ENCODE data around the gene TNFAIP8. TPM values are rescaled to one million over a fixed set of nuclear protein-coding genes. Genes with fewer than 3 reads are reported as not detected.

The TNFAIP8 gene
- total and polyA plus RNA-seq, 9 of the 15 experiments (the other 6 are each of a cell fraction or from before 2014, with no cell fraction given): 29.9 to 52.2 (median 44.8) TPM

- DNase-seq (ENCODE audit: extremely low read depth in 1 of 4, low spot score in 3 of 4): peak in 1 of 4 experiments; percentile 43
- Histone ChIP-seq H3K36me3 (ENCODE audit: control insufficient read depth, insufficient read depth, low read length) (no peaks in the 10 kb centered on the region), H3K79me2 (ENCODE audit: control insufficient read depth, insufficient read depth, low read length) (no peaks in the 10 kb centered on the region), H2AFZ (ENCODE audit: low read depth, low read length) (peak overlapping the region; percentile 79), H3K27me3 (ENCODE audit: control insufficient read depth in 2 of 2, insufficient read depth in 2 of 2, low read length in 2 of 2) (no peaks in the 10 kb centered on the region), H3K4me2 (ENCODE audit: insufficient read depth, low read length) (peak overlapping the region; percentile 58), H3K9ac (ENCODE audit: insufficient read depth in 1 of 2, low read depth in 2 of 2, low read length in 2 of 2) (peak overlapping the region in 1 of 2 experiments; percentile 46; a peak in 1 of 4 replicates), H3K4me3 (no peak overlapping the region), H4K20me1 (replicated peaks; ENCODE audit: control insufficient read depth, insufficient read depth, low read length) (no peaks in the 10 kb centered on the region), H3K9me3 (replicated peaks; ENCODE audit: control insufficient read depth, insufficient read depth, low read depth, low read length) (no peaks in the 10 kb centered on the region), H3K27ac (ENCODE audit: extremely low read depth, low read depth, low read length) (peak overlapping the region; percentile 33), H3K4me1 (replicated peaks in 1 of 2; ENCODE audit: control insufficient read depth in 2 of 2, insufficient read depth in 2 of 2, low read length in 2 of 2) (peaks cover 0 to 20% of the 10 kb centered on the region in 2 experiments; a peak in 2 of 5 replicates), H3K9me1 (ENCODE audit: control insufficient read depth, insufficient read depth, low read length) (no peaks in the 10 kb centered on the region)
- CTCF ChIA-PET (ENCODE audit: low intra/inter-chr PET ratio): no interaction called here
- ATAC-seq: peak; percentile 83
- POLR2A ChIA-PET: interaction anchor here (0.6 to 1.3 kb wide), 3 partner anchors 9 to 340 kb away, joined by 3 to 4 read pairs (median 3); partner anchors contain the start of gene HSD17B4
- WGBS (ENCODE audit: insufficient coverage, low coverage, missing lambda C conversion rate): 17% methylated on average over 5 of the region's 5 CpGs
- BruUV-seq (replicated peaks): no TSS peak
- in situ Hi-C loops (cut with MboI): no loop called here
- intact Hi-C loops (cut with micrococcal nuclease): no loop called here
- peak; percentile 71 for FAIRE-seq
- TF ChIP-seq ZNF609 (CRISPR knock-in tag; IDR thresholded peaks at IDR 0.05; ENCODE audit: borderline replicate concordance) (no peak), FOXO4 (CRISPR knock-in tag; IDR thresholded peaks at IDR 0.05) (no peak), TAL1 (IDR thresholded peaks at IDR 0.05) (no peak), NCOA6 (IDR thresholded peaks at IDR 0.05) (no peak), KAT7 (CRISPR knock-in tag; IDR thresholded peaks at IDR 0.05; ENCODE audit: borderline replicate concordance) (no peak), ZNF175 (CRISPR knock-in tag; IDR thresholded peaks at IDR 0.05; ENCODE audit: low read depth) (no peak)
Observed at GRCh38 chr5:119417891-119418605, 62.2 kb downstream of the TNFAIP8 start.
